Hematopoietic multipotent progenitor cell treated with erythropoietin and hydrocortisone succinate and interleukin-3 and kit ligand, for 8 days (in vitro differentiated cells): ENCODE results near the gene ZNF185.

Experiments
- DNase-seq: peaks from one replicate; pipeline ENCODE4 v3.0.0-alpha.2; 2015

Gene ZNF185

GRCh38 chrX:152897222-152898131, at the start of gene ZNF185:
ZNF185 (plus strand) TSS chrX:152898067; CDS start chrX:152914490, 16,423 bp downstream.
- DNase-seq: no peak

DNA sequence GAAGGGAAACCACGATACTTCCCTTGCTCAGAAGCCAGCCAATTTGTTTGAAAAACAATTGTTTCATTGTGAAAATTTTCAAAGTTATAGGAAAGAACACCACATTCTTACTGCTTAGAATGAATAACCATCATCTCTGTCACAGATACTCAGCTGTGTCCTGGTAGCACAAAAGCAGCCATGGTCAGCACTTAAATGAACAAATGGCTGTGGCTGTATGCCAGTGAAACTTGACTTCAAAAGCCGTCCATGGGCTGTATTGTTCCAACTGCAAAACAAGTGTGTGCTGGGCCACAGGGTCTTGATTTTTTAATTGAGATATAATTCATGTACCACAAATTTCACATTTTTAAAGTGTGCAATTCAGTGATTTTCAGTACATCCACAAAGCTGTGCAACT, 47.4 kb upstream of the ZNF185 start:
- no peak for DNase-seq

DNA sequence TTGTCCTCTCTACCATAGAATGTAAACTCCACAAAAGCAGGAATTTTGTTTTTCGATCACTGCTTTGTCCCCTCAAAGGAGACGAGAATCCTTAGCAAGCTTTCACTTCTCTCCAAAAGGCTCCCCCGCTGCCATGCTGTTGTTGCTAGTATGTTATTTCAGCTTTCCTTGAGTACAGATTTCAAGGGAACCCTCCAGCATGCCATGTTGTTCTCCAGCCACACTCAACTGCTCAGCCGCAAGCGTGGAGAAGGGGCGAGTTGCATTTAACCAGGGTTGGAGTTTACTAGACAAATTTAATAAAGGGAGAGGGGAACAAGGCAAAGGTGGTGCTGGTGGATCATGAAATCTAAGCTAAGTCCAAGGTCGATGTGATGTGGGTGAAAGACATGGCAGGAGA, 43.9 kb upstream of the ZNF185 start:
- DNase-seq: no peak

DNA sequence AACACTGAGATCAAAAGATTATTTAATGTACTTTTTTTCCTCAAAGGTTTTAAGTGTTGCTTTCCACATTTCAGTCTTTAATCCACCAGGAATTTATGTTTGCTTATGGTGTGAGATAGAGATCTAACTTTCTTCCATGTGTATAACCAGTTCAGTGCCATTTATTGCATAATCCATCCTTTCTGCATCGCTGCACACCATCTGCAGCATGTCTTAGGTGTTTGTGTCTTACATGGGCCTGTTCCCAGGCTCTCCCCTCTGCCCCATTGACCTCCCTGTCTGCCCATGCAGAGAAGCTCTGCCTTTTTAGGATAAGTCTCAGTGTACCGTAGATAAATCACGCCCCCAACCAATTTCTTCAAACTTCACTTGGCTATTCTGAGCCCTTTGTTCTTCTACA, 36.8 kb upstream of the ZNF185 start:
- no peak for DNase-seq

- DNase-seq: no peak
Observed at GRCh38 chrX:152861826-152862225, 36.0 kb upstream of the ZNF185 start.

DNA sequence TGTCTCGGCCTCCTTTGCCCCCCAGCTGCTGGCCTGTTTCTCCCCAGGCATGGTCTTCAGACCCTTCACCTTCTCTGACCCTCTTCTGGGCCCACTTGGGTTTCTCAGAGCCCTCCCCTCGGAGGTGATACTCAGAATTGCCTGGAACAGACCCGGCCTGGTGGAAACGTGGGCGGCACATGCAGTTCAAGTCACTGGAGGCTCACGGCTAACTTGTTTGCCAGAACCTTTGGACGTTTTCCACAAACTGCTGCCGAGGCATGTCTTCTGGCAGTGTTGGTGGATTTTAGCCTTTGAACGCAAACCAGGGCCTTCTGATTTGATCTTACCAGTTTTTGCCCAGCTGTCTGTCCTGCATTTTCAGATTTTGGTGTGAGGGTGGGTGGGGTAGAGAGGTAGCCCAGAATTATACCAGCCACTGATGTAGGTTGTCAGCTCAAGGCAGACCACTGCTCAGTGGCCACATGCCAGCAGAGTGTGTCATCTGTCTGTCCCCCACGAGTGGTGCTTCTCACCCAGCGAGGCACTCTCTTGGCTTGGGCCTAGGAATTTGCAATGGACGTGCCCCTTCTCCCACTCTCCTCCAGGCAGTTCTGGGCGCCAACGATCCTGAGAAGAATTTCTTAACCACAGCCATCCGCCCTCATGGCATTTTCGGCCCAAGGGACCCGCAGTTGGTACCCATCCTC, 32.5 kb upstream of the ZNF185 start:
- DNase-seq: no peak

GRCh38 chrX:152866386-152866785, 31.5 kb upstream of the ZNF185 start:
- no peak for DNase-seq

DNA sequence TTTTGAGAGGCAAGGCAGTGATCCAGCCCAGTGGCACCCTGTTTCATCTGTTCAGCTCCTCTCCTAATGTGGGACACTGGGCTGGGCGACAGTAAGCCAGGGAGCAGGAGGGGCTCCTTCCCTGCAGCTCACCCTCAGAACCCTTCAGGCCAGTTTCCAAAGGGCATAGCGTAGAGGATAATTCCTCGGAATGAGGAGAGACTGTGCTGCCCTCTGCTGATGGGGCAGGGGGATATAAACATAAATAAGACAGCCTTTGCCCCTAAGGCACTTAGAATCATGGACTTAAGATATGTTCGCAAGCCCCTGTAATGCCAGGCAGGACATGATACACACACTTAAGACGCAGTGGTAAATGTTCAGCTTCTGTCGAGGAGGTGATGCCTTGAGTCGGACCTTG, 27.9 kb upstream of the ZNF185 start:
- no peak for DNase-seq

DNA sequence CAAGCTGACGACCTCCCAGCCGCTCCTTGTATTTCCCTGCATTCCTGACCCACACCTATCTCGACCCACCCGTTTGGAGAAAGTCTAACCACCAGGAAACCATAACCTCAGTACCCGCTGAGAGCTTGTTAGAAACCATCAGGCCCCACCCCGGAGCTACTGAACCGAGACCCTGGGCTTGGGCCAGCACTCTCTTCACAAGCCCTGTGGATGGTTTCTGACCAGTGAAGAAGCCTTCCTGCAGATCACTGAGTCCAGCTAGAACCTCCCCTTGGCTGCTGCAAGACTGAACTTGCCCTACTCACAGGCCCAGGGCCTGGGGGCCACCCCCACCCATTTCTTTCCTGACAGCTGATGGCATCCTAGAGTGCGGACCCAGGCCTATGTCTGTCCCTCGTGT, 26.6 kb upstream of the ZNF185 start:
- no peak for DNase-seq

GRCh38 chrX:152872522-152872921, 25.3 kb upstream of the ZNF185 start:
- DNase-seq: no peak

GRCh38 chrX:152873361-152873760, 24.5 kb upstream of the ZNF185 start:
- no peak for DNase-seq

DNA sequence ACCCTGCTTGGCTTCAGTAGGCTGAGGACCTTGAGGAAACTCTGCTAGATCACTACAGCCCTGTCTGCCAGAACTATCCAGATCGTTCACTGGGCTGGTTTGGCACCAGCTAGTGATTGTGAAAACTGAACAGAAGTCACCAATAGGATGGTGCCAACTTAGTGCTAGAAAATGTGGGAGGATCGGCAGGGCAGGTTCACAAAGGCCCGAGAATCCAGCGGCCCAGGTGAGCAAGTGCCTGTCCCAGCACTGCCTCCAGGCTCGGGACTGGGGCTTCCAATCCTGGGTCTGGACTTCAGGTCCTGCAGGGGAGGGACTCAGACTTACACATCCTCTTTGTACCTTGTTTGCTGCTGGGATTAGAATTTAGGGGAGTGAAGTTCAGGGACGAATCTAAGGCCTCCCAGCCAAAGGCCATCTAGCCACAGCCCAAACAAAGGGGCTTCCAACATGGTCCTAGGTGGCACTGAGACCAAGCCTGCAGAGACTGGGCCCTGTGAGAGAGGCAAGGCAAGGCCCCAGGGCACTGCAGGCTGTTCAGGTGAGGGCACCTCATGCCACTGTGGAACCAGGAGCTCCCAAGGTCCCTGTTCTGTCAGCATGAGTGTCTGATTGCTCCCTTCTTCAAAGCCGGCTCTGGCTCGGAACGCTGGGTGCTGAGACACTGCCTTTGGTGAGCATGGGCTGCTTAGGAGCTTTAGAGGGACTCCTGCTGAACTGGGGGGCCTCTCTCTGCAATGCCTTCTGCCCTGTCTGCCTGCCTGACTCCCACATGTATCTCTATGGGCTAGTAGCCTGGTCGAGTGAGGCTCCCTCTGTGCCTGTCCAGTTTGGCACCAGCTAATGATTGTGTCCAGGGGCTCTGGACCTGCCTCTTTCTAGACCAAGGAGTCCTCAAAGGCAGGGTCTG, 20.7 kb upstream of the ZNF185 start:
- DNase-seq: no peak

DNA sequence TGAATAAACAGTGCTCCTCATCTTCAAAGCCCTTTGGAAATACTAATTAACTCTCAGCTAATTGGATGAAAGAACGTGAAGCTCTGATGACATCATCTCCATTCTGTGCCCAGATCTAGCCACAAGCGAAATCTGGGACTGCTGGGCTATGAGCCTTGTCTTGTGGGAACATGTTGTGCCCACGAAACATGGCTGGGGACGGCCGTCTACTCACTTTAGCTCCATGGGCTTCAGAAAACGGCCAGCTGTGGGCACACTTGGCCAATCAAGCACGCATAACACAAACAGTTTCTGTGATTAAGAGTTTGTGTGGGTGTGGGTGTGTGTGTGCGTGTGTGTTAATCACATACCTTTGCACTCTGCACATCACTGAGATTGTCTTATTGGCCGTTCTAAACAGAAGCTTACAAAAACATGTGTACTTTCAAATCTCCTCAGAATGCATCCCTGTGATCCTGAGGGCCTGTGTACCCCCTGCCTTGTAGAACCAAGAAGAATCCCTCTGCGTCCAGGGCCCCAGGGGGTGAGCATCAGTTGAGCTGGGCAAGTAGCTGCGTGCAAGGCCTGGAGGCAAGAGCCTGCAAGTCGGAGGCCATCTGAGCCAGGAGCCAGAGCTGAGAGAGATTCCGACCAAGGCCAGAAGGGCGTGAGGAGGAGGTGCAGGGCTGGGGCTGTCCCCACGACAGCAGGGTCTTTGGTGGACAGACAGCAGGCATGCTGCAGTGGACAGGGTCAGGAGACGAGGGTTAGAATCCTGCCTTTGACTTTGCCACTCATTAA, 18.7 kb upstream of the ZNF185 start:
- DNase-seq: no peak

DNA sequence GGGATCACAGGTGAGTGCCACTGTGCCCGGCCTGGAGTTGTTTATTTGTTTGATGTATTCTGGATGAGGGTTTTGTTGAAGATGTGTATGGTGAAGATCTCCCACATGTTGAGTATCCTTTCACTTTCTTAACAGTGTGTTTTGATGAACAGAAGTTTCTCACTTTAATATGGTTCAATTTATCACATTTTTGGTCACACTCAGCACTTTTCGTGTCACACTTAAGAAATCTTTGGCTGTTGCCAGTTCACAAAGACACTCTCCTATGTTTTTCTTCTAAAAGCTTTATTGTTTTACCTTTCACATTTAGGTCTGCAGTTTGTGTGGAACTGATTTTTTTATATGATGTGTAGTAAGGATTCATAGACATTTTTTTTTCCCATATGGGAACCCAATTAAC, 16.6 kb upstream of the ZNF185 start:
- no peak for DNase-seq

- DNase-seq: no peak
Observed at GRCh38 chrX:152884171-152884570, 13.7 kb upstream of the ZNF185 start.

DNA sequence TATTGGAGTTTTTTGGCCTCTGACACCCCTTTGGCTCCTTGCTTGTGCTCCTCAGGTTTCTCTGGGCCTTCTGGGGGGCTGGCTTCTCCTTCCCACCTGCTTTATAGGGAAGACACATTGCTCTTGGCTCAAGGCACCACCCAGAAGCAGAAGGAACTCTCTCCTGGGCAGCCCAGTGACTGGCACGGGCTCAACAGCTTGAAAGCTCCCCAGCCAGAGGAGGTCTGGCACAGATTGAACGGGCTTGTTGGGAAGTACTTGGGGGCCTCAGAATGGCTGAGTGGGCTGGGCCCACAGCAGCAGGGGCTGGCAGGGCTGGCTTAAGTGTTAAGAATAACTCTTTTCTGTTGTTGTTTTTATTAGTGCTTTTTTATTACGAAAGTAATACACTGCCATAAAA, 11.2 kb upstream of the ZNF185 start:
- no peak for DNase-seq

- no peak for DNase-seq
Observed at GRCh38 chrX:152892499-152892898, 5.4 kb upstream of the ZNF185 start.

- no peak for DNase-seq
Observed at GRCh38 chrX:152892999-152893891, 4.6 kb upstream of the ZNF185 start.

DNA sequence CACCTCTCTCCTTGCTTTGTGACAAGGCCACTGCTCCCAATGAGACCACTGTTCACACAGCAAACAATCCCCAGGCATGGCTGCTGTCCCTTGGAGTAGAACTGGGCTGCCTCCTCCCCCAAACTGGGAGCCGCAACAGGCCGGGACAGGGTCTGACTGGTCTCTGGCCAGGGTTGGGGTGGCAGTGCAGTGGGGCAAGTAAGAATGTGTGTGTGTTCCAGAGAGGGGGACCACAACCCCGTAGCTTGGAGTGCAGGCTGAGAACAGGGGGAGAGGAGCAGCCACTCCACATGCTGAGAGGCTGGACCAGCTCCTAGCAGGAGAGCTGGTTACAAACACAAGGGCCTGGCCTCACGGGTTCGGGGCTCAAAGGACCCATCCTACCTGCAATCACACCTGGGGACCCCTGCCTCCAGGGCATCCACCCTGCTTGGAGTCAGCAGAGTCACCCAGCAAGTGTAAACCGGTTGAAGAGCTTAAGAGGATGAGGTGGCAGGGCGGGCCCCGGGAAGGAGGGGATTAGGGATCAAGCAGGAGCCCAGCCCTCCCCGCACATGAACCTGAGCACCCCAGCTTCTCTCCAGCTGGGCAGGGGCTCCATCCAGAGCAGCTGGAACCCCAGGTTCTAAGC, 3.8 kb upstream of the ZNF185 start:
- DNase-seq: no peak

- DNase-seq: no peak
Observed at GRCh38 chrX:152895121-152895520, 2.7 kb upstream of the ZNF185 start.
